Endothelial cell of umbilical vein (primary cell): ENCODE measurements around the gene SERPINA5.

Source experiments
- CTCF ChIP-seq, 2 donors: IDR thresholded peaks; 1 replicate in 1 of 2; 2 replicates in 1 of 2; pipeline ENCODE4 v1.5.1; 2011; ENCODE audit warnings: low read length in 2 of 2, mild to moderate bottlenecking in 2 of 2, moderate library complexity in 2 of 2, control low read depth in 1 of 2, inconsistent platforms in 1 of 2, low read depth in 1 of 2; ENCODE audit not compliant: insufficient read depth in 1 of 2; ENCODE audit errors: extremely low read depth in 1 of 2
- EZH2 ChIP-seq: IDR thresholded peaks from 2 replicates; pipeline ENCODE4 v1.6.1; 2012; ENCODE audit warnings: borderline replicate concordance, low read depth, mild to moderate bottlenecking, moderate library complexity, low read length, inconsistent platforms; ENCODE audit not compliant: severe bottlenecking
- FOS ChIP-seq: IDR thresholded peaks from 2 replicates; pipeline ENCODE4 v1.6.1; 2011; ENCODE audit warnings: mild to moderate bottlenecking, low read length, moderate library complexity, borderline replicate concordance; ENCODE audit not compliant: insufficient read depth
- GATA2 ChIP-seq: IDR thresholded peaks from 2 replicates; pipeline ENCODE4 v1.7.0; 2011; ENCODE audit warnings: low read depth, mild to moderate bottlenecking, moderate library complexity, mixed read lengths, low read length; ENCODE audit not compliant: insufficient read length, insufficient read depth
- JUN ChIP-seq: IDR thresholded peaks from 2 replicates; pipeline ENCODE4 v1.6.1; 2011; ENCODE audit warnings: borderline replicate concordance, low read depth; ENCODE audit not compliant: insufficient read length, insufficient read depth
- MAX ChIP-seq: IDR thresholded peaks from 2 replicates; pipeline ENCODE4 v1.6.1; 2011; ENCODE audit not compliant: insufficient read depth, insufficient read length
- MYC ChIP-seq: IDR thresholded peaks from one replicate; pipeline ENCODE4 v1.6.1; 2011; ENCODE audit warnings: mild to moderate bottlenecking, low read depth, low read length
- POLR2A ChIP-seq: IDR thresholded peaks from 2 replicates; pipeline ENCODE4 v1.6.1; 2012; ENCODE audit warnings: low read depth, mild to moderate bottlenecking, control low read depth, low read length

GRCh38 chr14:94613720-94614644 lies 32.8 kb downstream of the SERPINA5 start:
- no peak for TF ChIP-seq CTCF (IDR thresholded peaks at IDR 0.05; ENCODE audit: extremely low read depth in 1 of 2, insufficient read depth in 1 of 2, low read depth in 1 of 2, low read length in 2 of 2)
- TF ChIP-seq MAX: no peak
- TF ChIP-seq JUN: no peak
- no peak for TF ChIP-seq POLR2A
- TF ChIP-seq GATA2: no peak
- no peak for TF ChIP-seq MYC
- no peak for TF ChIP-seq FOS
- no peak for TF ChIP-seq EZH2
